Endothelial cell of umbilical vein (primary cell): ENCODE data around the gene GPR183. TPM values are rescaled to one million over a fixed set of nuclear protein-coding genes. Genes with fewer than 3 reads are reported as not detected.

Source experiments
- BruUV-seq: library from RNA; stranded (reverse); fragments of 400-500 nt; replicated peaks from 2 replicates; lab custom pipeline; 2021; lab: Mats Ljungman, UMichigan
- CTCF ChIA-PET: fragments of 300-600, 350-600 bp; sonication (Branson Sonifier 250); formaldehyde crosslinking; loops from one replicate; lab custom pipeline; 2021; ENCODE audit warnings: antibody characterized with exemption, inconsistent platforms; lab: Charles Lee
- POLR2A ChIA-PET: fragments of 300-600, 350-600 bp; sonication (Branson Sonifier 250); formaldehyde crosslinking; loops from one replicate; lab custom pipeline; 2021; ENCODE audit warnings: antibody characterized with exemption, inconsistent platforms; lab: Charles Lee
- DNase-seq: peaks from one replicate; pipeline ENCODE4 v3.0.0-alpha.2; 2011; ENCODE audit warnings: low read depth, low spot score
- FAIRE-seq: peaks from 2 replicates; lab custom pipeline; 2011; peaks lifted over from hg19 to GRCh38; lab: Jason Lieb, UNC
- H2AFZ ChIP-seq: 2 replicates; pipeline ENCODE4 v1.6.0; 2012; ENCODE audit warnings: low read depth, low read length, control low read depth, inconsistent platforms
- H3K27ac ChIP-seq: 2 replicates; pipeline ENCODE4 v1.5.1; 2011; ENCODE audit warnings: low read depth, mild to moderate bottlenecking, control low read depth, low read length, moderate library complexity; ENCODE audit not compliant: insufficient read depth
- H3K27me3 ChIP-seq, 2 experiments: 2 replicates each; pipeline versions ENCODE4 v1.6.0 to v1.6.1; 2011; ENCODE audit warnings: low read length in 2 of 2, mixed read lengths in 1 of 2; ENCODE audit not compliant: control insufficient read depth in 2 of 2, insufficient read depth in 2 of 2
- H3K36me3 ChIP-seq, 2 experiments: 2 replicates in 1 of 2; 3 replicates in 1 of 2; pipeline ENCODE4 v1.5.1; 2011; ENCODE audit warnings: low read length in 2 of 2, mild to moderate bottlenecking in 1 of 2, moderate library complexity in 1 of 2; ENCODE audit not compliant: control insufficient read depth in 2 of 2, insufficient read depth in 2 of 2; ENCODE audit errors: extremely low read depth in 1 of 2
- H3K4me1 ChIP-seq: 3 replicates; pipeline ENCODE4 v1.5.1; 2011; ENCODE audit warnings: mild to moderate bottlenecking, low read length; ENCODE audit not compliant: control insufficient read depth, insufficient read depth; ENCODE audit errors: extremely low read depth
- H3K4me2 ChIP-seq: 2 replicates; pipeline ENCODE4 v1.6.1; 2011; ENCODE audit warnings: low read length, control low read depth, mixed read lengths; ENCODE audit not compliant: insufficient read depth
- H3K4me3 ChIP-seq, 3 experiments: fragments of 200-600 bp in 1 of 3; sonication (generic), shearing (Covaris generic) in 1 of 3; replicated peaks in 1 of 3; 2 replicates each; pipeline ENCODE4 v1.5.1; 2011 to 2016; ENCODE audit warnings: control low read depth in 3 of 3, low read length in 3 of 3, mild to moderate bottlenecking in 2 of 3, inconsistent platforms in 1 of 3, low read depth in 1 of 3, moderate library complexity in 1 of 3; ENCODE audit not compliant: insufficient read depth in 1 of 3
- H3K79me2 ChIP-seq: 2 replicates; pipeline ENCODE4 v1.6.0; 2012; ENCODE audit warnings: low read length, inconsistent platforms; ENCODE audit not compliant: control insufficient read depth, insufficient read depth
- H3K9ac ChIP-seq: replicated peaks from 2 replicates; pipeline ENCODE3; 2011; ENCODE audit warnings: low read length, control low read depth; ENCODE audit not compliant: insufficient read depth; ENCODE audit errors: extremely low read depth
- H3K9me1 ChIP-seq: replicated peaks from 3 replicates; pipeline ENCODE4 v1.6.0; 2011; ENCODE audit warnings: mild to moderate bottlenecking, low read length; ENCODE audit not compliant: control insufficient read depth, insufficient read depth; ENCODE audit errors: extremely low read depth
- H3K9me3 ChIP-seq: replicated peaks from 2 replicates; pipeline ENCODE4 v1.5.1; 2012; ENCODE audit warnings: low read length, inconsistent platforms; ENCODE audit not compliant: control insufficient read depth, insufficient read depth
- H4K20me1 ChIP-seq: replicated peaks from 2 replicates; pipeline ENCODE3; 2011; ENCODE audit warnings: mild to moderate bottlenecking, low read length; ENCODE audit not compliant: control insufficient read depth, insufficient read depth; ENCODE audit errors: extremely low read depth
- EZH2 ChIP-seq: IDR thresholded peaks from 2 replicates; pipeline ENCODE4 v1.6.1; 2012; ENCODE audit warnings: borderline replicate concordance, low read depth, mild to moderate bottlenecking, moderate library complexity, low read length, inconsistent platforms; ENCODE audit not compliant: severe bottlenecking
- FOS ChIP-seq: IDR thresholded peaks from 2 replicates; pipeline ENCODE4 v1.6.1; 2011; ENCODE audit warnings: mild to moderate bottlenecking, low read length, moderate library complexity, borderline replicate concordance; ENCODE audit not compliant: insufficient read depth
- GATA2 ChIP-seq: IDR thresholded peaks from 2 replicates; pipeline ENCODE4 v1.7.0; 2011; ENCODE audit warnings: low read depth, mild to moderate bottlenecking, moderate library complexity, mixed read lengths, low read length; ENCODE audit not compliant: insufficient read length, insufficient read depth
- JUN ChIP-seq: IDR thresholded peaks from 2 replicates; pipeline ENCODE4 v1.6.1; 2011; ENCODE audit warnings: borderline replicate concordance, low read depth; ENCODE audit not compliant: insufficient read length, insufficient read depth
- MYC ChIP-seq: IDR thresholded peaks from one replicate; pipeline ENCODE4 v1.6.1; 2011; ENCODE audit warnings: mild to moderate bottlenecking, low read depth, low read length
- POLR2A ChIP-seq: IDR thresholded peaks from 2 replicates; pipeline ENCODE4 v1.6.1; 2012; ENCODE audit warnings: low read depth, mild to moderate bottlenecking, control low read depth, low read length
- POLR2AphosphoS5 ChIP-seq: IDR thresholded peaks from 2 replicates; pipeline ENCODE4 v1.6.1; 2012; ENCODE audit warnings: low read depth, mild to moderate bottlenecking, control low read depth, low read length, moderate library complexity; ENCODE audit not compliant: insufficient read depth
- dilution Hi-C: fragments of 300-500 bp; cut with MboI; formaldehyde crosslinking; loops from one replicate; pipeline ENCODE4 v1.15.0; 2019; ENCODE audit warnings: low sequenced_read_pairs; ENCODE audit not compliant: extremely low pct_ligation_motif_present
- intact Hi-C: fragments of 100-400 bp; cut with micrococcal nuclease; formaldehyde crosslinking; loops from one replicate; pipeline ENCODE4 v1.10.0; 2022
- polyA plus RNA-seq, 4 experiments: library from polyadenylated mRNA; depleted of rRNA in 3 of 4; stranded (reverse) in 3 of 4; unstranded in 1 of 4; fragments of >200 nt; gene quantifications; 2 replicates each; pipeline versions ENCODE4 v1.2.1 to v1.2.3, GENCODE V29; 2011 to 2012; ENCODE audit warnings: missing spikeins in 1 of 4
- total RNA-seq: library from RNA; stranded (reverse); gene quantifications from 2 replicates; pipeline ENCODE4 v1.2.3, GENCODE V29; 2021
- TF ChIP-seq, protein P1 (sequence below), 2 donors: IDR thresholded peaks; 1 replicate in 1 of 2; 2 replicates in 1 of 2; pipeline ENCODE4 v1.5.1; 2011; ENCODE audit warnings: low read length in 2 of 2, mild to moderate bottlenecking in 2 of 2, moderate library complexity in 2 of 2, control low read depth in 1 of 2, inconsistent platforms in 1 of 2, low read depth in 1 of 2; ENCODE audit not compliant: insufficient read depth in 1 of 2; ENCODE audit errors: extremely low read depth in 1 of 2
- TF ChIP-seq, protein P2 (sequence below): IDR thresholded peaks from 2 replicates; pipeline ENCODE4 v1.6.1; 2011; ENCODE audit not compliant: insufficient read depth, insufficient read length

The GPR183 gene
- total and polyA plus RNA-seq, 2 donors (not counting 3 experiments of a cell fraction or from before 2014, with no cell fraction given): 0.23 TPM; not detected in 1

DNA sequence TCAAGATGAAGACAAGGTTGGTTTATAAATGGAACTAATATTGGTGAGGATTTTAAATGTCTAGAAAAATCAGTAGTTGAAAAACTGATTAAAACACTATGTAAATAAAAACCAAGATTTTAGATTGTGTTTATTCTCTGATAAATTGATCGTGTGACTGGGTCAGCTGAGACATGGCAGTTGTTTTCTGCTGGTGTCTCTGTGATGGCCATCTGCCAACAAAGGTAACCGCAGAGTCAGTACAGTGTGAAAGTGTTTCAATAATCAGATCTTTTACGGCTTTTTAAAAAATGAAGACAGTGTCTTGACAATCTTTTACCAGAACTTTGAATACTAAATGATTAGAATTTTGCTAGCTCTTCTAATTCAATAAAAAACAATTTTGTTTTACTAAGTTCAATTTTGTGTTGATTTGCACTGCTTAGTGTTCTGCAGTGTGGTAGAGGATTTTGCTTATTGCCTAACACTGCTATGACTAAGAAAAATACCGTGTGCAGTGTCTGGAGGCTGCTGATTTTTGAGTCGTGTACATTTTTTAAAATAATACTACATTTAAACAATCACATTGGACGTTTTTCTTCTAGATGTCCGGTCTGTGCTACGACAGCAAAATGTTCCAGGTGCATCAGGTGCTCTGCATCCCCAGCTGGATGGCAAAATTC is 32.7 kb upstream of the GPR183 start:
- BruUV-seq: no TSS peak
- Histone ChIP-seq H3K36me3 (peaks cover 0 to 12% of the 10 kb centered on the region in 2 experiments), H3K4me3 (no peak overlapping the region), H4K20me1 (no peaks in the 10 kb centered on the region), H3K9me1 (no peaks in the 10 kb centered on the region), H3K27me3 (no peaks in the 10 kb centered on the region), H3K4me2 (no peak overlapping the region), H3K27ac (no peak overlapping the region), H3K9ac (no peak overlapping the region), H3K4me1 (no peaks in the 10 kb centered on the region), H2AFZ (no peak overlapping the region), H3K9me3 (no peaks in the 10 kb centered on the region), H3K79me2 (no peaks in the 10 kb centered on the region)
- FAIRE-seq (no peak), DNase-seq (no peak)
- TF ChIP-seq EZH2: no peak
- no peak for TF ChIP-seq POLR2A
- TF ChIP-seq, protein P1, sequence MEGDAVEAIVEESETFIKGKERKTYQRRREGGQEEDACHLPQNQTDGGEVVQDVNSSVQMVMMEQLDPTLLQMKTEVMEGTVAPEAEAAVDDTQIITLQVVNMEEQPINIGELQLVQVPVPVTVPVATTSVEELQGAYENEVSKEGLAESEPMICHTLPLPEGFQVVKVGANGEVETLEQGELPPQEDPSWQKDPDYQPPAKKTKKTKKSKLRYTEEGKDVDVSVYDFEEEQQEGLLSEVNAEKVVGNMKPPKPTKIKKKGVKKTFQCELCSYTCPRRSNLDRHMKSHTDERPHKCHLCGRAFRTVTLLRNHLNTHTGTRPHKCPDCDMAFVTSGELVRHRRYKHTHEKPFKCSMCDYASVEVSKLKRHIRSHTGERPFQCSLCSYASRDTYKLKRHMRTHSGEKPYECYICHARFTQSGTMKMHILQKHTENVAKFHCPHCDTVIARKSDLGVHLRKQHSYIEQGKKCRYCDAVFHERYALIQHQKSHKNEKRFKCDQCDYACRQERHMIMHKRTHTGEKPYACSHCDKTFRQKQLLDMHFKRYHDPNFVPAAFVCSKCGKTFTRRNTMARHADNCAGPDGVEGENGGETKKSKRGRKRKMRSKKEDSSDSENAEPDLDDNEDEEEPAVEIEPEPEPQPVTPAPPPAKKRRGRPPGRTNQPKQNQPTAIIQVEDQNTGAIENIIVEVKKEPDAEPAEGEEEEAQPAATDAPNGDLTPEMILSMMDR (IDR thresholded peaks at IDR 0.05; ENCODE audit: extremely low read depth in 1 of 2, insufficient read depth in 1 of 2, low read depth in 1 of 2, low read length in 2 of 2): no peak
- no peak for TF ChIP-seq FOS
- TF ChIP-seq POLR2AphosphoS5: no peak
- TF ChIP-seq GATA2: no peak
- TF ChIP-seq, protein P2, sequence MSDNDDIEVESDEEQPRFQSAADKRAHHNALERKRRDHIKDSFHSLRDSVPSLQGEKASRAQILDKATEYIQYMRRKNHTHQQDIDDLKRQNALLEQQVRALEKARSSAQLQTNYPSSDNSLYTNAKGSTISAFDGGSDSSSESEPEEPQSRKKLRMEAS: no peak
- no peak for TF ChIP-seq MYC
- TF ChIP-seq JUN: no peak
- ChIA-PET POLR2A (no interaction called here), CTCF (interaction anchor here (0.6 to 1.2 kb wide), 2 partner anchors 70 to 106 kb away, joined by 3 read pairs; no protein-coding TSS in a partner anchor)
- dilution Hi-C loops (no loop called here), intact Hi-C loops (no loop called here)
